HG02870 (cell line): ENCODE measurements around the gene PNKD.
"Not testable (repeated sequence)": the region's sequence is repeated elsewhere in the genome, so short reads cannot be mapped to it uniquely, and the experiment has no call there.

Experiments
- ATAC-seq: cut with Tn5 transposase; IDR thresholded peaks from one replicate; pipeline ENCODE4 v1.9.1; 2021; ENCODE audit warnings: mild to moderate bottlenecking, moderate library complexity; ENCODE audit not compliant: unreplicated experiment

PNKD gene

GRCh38 chr2:218291318-218292047 lies 21.2 kb downstream of the PNKD start:
- ATAC-seq = no peak

GRCh38 chr2:218292048-218293014 lies 22.0 kb downstream of the PNKD start, which contains the start of gene TMBIM1:
Gene TMBIM1 (minus strand): TSS chr2:218292503. CDS start chr2:218282141, 10,362 bp downstream.
- ATAC-seq = peak; percentile 60

- ATAC-seq = no peak
Observed at GRCh38 chr2:218293715-218294429, 23.6 kb downstream of the PNKD start.

- ATAC-seq = no peak
Observed at GRCh38 chr2:218294430-218295022, 24.2 kb downstream of the PNKD start.

- no peak for ATAC-seq
Observed at GRCh38 chr2:218295029-218295428, 24.7 kb downstream of the PNKD start.

GRCh38 chr2:218296200-218296599 lies 25.9 kb downstream of the PNKD start:
- no peak for ATAC-seq

GRCh38 chr2:218296847-218297246 lies 26.5 kb downstream of the PNKD start:
- no peak for ATAC-seq

GRCh38 chr2:218298314-218298875 lies 28.1 kb downstream of the PNKD start:
- ATAC-seq = no peak

- no peak for ATAC-seq
Observed at GRCh38 chr2:218300141-218300540, 29.8 kb downstream of the PNKD start.

- ATAC-seq = no peak
Observed at GRCh38 chr2:218301176-218301819, 31.0 kb downstream of the PNKD start.

- no peak for ATAC-seq
Observed at GRCh38 chr2:218305383-218305782, 35.1 kb downstream of the PNKD start.

GRCh38 chr2:218306184-218306920 lies 36.0 kb downstream of the PNKD start:
- ATAC-seq = no peak

GRCh38 chr2:218307415-218308090 lies 37.2 kb downstream of the PNKD start:
- no peak for ATAC-seq

- no peak for ATAC-seq
Observed at GRCh38 chr2:218310853-218311540, 40.7 kb downstream of the PNKD start.

GRCh38 chr2:218311541-218312266 lies 41.4 kb downstream of the PNKD start:
- ATAC-seq = not testable (repeated sequence)

- no peak for ATAC-seq
Observed at GRCh38 chr2:218312267-218312756, 42.0 kb downstream of the PNKD start.

- no peak for ATAC-seq
Observed at GRCh38 chr2:218313356-218313755, 43.0 kb downstream of the PNKD start.
